ENCODE data around the gene MYOC. TPM values are rescaled to one million over a fixed set of nuclear protein-coding genes. Genes with fewer than 3 reads are reported as not detected.

MYOC gene
- total RNA-seq, 1 donor from 2014 or later: not detected

- Mint-ChIP-seq H3K9me3 (ENCODE audit: low read depth) (no peaks in the 10 kb centered on the region), H3K4me3 (ENCODE audit: unreplicated experiment) (no peak overlapping the region), H3K27me3 (ENCODE audit: low read depth) (peaks cover 1% of the 10 kb centered on the region), H3K4me1 (ENCODE audit: low read depth) (peaks cover 20% of the 10 kb centered on the region), H3K36me3 (ENCODE audit: low read depth) (no peaks in the 10 kb centered on the region), H3K27ac (ENCODE audit: unreplicated experiment) (no peak overlapping the region)
- peak; percentile 43 for TF ChIP-seq CTCF (IDR thresholded peaks at IDR 0.05)
- DNase-seq (ENCODE audit: low spot score): no peak
Measured at GRCh38 chr1:171655746-171656116, 3.2 kb upstream of the MYOC start.

GRCh38 chr1:171654942-171655745 lies 2.7 kb upstream of the MYOC start:
- Mint-ChIP-seq H3K4me3 (ENCODE audit: unreplicated experiment) (peak overlapping the region; percentile 29), H3K27ac (ENCODE audit: unreplicated experiment) (peak overlapping the region; percentile 78), H3K27me3 (ENCODE audit: low read depth) (peaks cover 4% of the 10 kb centered on the region), H3K9me3 (ENCODE audit: low read depth) (no peaks in the 10 kb centered on the region), H3K36me3 (ENCODE audit: low read depth) (no peaks in the 10 kb centered on the region), H3K4me1 (ENCODE audit: low read depth) (peaks cover 20% of the 10 kb centered on the region)
- no peak for DNase-seq (ENCODE audit: low spot score)
- peak; percentile 77 for TF ChIP-seq CTCF (IDR thresholded peaks at IDR 0.05)

GRCh38 chr1:171654201-171654941 lies 1.9 kb upstream of the MYOC start:
- peaks cover 20% of the 10 kb centered on the region for H3K4me1 Mint-ChIP-seq (ENCODE audit: low read depth)
- no peaks in the 10 kb centered on the region for H3K36me3 Mint-ChIP-seq (ENCODE audit: low read depth)
- H3K27ac Mint-ChIP-seq (ENCODE audit: unreplicated experiment): peak overlapping the region; percentile 78
- peaks cover 5% of the 10 kb centered on the region for H3K27me3 Mint-ChIP-seq (ENCODE audit: low read depth)
- peak overlapping the region; percentile 43 for H3K4me3 Mint-ChIP-seq (ENCODE audit: unreplicated experiment)
- DNase-seq (ENCODE audit: low spot score): no peak
- H3K9me3 Mint-ChIP-seq (ENCODE audit: low read depth): no peaks in the 10 kb centered on the region
- TF ChIP-seq CTCF (IDR thresholded peaks at IDR 0.05): no peak

- Mint-ChIP-seq H3K4me1 (ENCODE audit: low read depth) (peaks cover 20% of the 10 kb centered on the region), H3K36me3 (ENCODE audit: low read depth) (no peaks in the 10 kb centered on the region), H3K27ac (ENCODE audit: unreplicated experiment) (peak overlapping the region; percentile 78), H3K4me3 (ENCODE audit: unreplicated experiment) (no peak overlapping the region), H3K9me3 (ENCODE audit: low read depth) (no peaks in the 10 kb centered on the region), H3K27me3 (ENCODE audit: low read depth) (peaks cover 5% of the 10 kb centered on the region)
- DNase-seq (ENCODE audit: low spot score): no peak
- no peak for TF ChIP-seq CTCF (IDR thresholded peaks at IDR 0.05)
Measured at GRCh38 chr1:171653796-171654195, 1.3 kb upstream of the MYOC start.

GRCh38 chr1:171646249-171646560 lies 6.3 kb downstream of the MYOC start:
- DNase-seq (ENCODE audit: low spot score): no peak
- Mint-ChIP-seq H3K27me3 (ENCODE audit: low read depth) (peaks cover 8% of the 10 kb centered on the region), H3K4me3 (ENCODE audit: unreplicated experiment) (no peak overlapping the region), H3K36me3 (ENCODE audit: low read depth) (no peaks in the 10 kb centered on the region), H3K9me3 (ENCODE audit: low read depth) (no peaks in the 10 kb centered on the region), H3K27ac (ENCODE audit: unreplicated experiment) (no peak overlapping the region), H3K4me1 (ENCODE audit: low read depth) (peaks cover 5% of the 10 kb centered on the region)
- no peak for TF ChIP-seq CTCF (IDR thresholded peaks at IDR 0.05)
